HepG2 (cell line): ENCODE results near the gene ABTB2. TPM values are rescaled to one million over a fixed set of nuclear protein-coding genes. Genes with fewer than 3 reads are reported as not detected.

Source experiments
- HNRNPUL1 ChIP-seq: fragments of 200-400 bp; formaldehyde crosslinking; IDR thresholded peaks from 2 replicates; pipeline ENCODE4 v1.6.1; 2017; ENCODE audit warnings: low read depth, mild to moderate bottlenecking, low read length, moderate library complexity
- MEIS2 ChIP-seq: sonication (generic); formaldehyde crosslinking; IDR thresholded peaks from 2 replicates; pipeline ENCODE4 v1.9.0; 2021; ENCODE audit warnings: mild to moderate bottlenecking, missing genetic modification reagents
- PAWR ChIP-seq: sonication (generic); formaldehyde crosslinking; IDR thresholded peaks from 2 replicates; pipeline ENCODE4 v1.4.0; 2020; ENCODE audit warnings: missing genetic modification reagents, mild to moderate bottlenecking, borderline replicate concordance
- ZBTB14 ChIP-seq: sonication (generic); formaldehyde crosslinking; IDR thresholded peaks from 2 replicates; pipeline ENCODE4 v1.4.0; 2020; ENCODE audit warnings: missing genetic modification reagents
- ZGPAT ChIP-seq: IDR thresholded peaks from 2 replicates; pipeline ENCODE4 v1.6.1; 2016; ENCODE audit warnings: mild to moderate bottlenecking
- ZNF772 ChIP-seq: sonication (generic); formaldehyde crosslinking; IDR thresholded peaks from 2 replicates; pipeline ENCODE4 v1.5.0; 2020; ENCODE audit warnings: mild to moderate bottlenecking, missing genetic modification reagents
- polyA plus RNA-seq, 8 experiments: library from polyadenylated mRNA; depleted of rRNA in 3 of 8; stranded (reverse) in 7 of 8; unstranded in 1 of 8; fragments of >200 nt; fragmentation: Illumina TruSeq in 4 of 8; extraction: Trizol in 4 of 8; gene quantifications; 2 replicates each; pipeline versions ENCODE4 v1.2.1 to v1.2.3, GENCODE V29; 2011 to 2016; ENCODE audit warnings: low read depth in 4 of 8, missing spikeins in 1 of 8, mixed read lengths in 1 of 8; ENCODE audit not compliant: insufficient read depth in 1 of 8
- total RNA-seq, 5 experiments: library from RNA; depleted of rRNA; stranded (reverse); fragments of >200 nt; fragmentation: Illumina TruSeq; extraction: Trizol; gene quantifications; 2 replicates each; pipeline ENCODE4 v1.2.3, GENCODE V29; 2016; ENCODE audit warnings: low read depth in 1 of 5
- TF ChIP-seq, protein P1 (sequence below): sonication (generic); formaldehyde crosslinking; IDR thresholded peaks from 2 replicates; pipeline ENCODE4 v1.5.0; 2020; ENCODE audit warnings: mild to moderate bottlenecking, missing genetic modification reagents, borderline replicate concordance
- TF ChIP-seq, protein P2 (sequence below): IDR thresholded peaks from 2 replicates; pipeline ENCODE4 v1.6.1; 2018; ENCODE audit warnings: missing genetic modification reagents, mild to moderate bottlenecking, missing compliant biosample characterization
- TF ChIP-seq, protein P3 (sequence below): sonication (generic); formaldehyde crosslinking; conservative IDR thresholded peaks from 2 replicates; pipeline ENCODE4 v1.8.0; 2022; ENCODE audit warnings: mild to moderate bottlenecking, moderate library complexity, missing genetic modification reagents
- TF ChIP-seq, protein P4 (sequence below): IDR thresholded peaks from 2 replicates; pipeline ENCODE4 v1.6.1; 2016; ENCODE audit warnings: low read depth

The ABTB2 gene
- total and polyA plus RNA-seq, 2 of the 13 experiments (the other 11 are each of a cell fraction or from before 2014, with no cell fraction given) = 5.1 to 15.4 TPM

GRCh38 chr11:34339149-34340064 lies 18.4 kb downstream of the ABTB2 start (continued):
- TF ChIP-seq MEIS2 (peak; percentile 98), ZGPAT (CRISPR knock-in tag) (peak; percentile 83), HNRNPUL1 (no peak), ZBTB14 (CRISPR knock-in tag) (no peak), ZNF772 (peak; percentile 85), PAWR (no peak)
- TF ChIP-seq, protein P1, sequence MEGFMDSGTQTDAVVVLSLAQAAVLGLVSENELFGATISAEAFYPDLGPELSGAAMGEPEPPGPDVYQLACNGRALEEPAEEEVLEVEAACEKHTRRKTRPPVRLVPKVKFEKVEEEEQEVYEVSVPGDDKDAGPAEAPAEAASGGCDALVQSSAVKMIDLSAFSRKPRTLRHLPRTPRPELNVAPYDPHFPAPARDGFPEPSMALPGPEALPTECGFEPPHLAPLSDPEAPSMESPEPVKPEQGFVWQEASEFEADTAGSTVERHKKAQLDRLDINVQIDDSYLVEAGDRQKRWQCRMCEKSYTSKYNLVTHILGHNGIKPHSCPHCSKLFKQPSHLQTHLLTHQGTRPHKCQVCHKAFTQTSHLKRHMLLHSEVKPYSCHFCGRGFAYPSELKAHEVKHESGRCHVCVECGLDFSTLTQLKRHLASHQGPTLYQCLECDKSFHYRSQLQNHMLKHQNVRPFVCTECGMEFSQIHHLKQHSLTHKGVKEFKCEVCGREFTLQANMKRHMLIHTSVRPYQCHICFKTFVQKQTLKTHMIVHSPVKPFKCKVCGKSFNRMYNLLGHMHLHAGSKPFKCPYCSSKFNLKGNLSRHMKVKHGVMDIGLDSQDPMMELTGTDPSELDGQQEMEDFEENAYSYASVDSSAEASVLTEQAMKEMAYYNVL (CRISPR knock-in tag) = peak; percentile 88; the same call in 1 of the 2 replicates
- TF ChIP-seq, protein P2, sequence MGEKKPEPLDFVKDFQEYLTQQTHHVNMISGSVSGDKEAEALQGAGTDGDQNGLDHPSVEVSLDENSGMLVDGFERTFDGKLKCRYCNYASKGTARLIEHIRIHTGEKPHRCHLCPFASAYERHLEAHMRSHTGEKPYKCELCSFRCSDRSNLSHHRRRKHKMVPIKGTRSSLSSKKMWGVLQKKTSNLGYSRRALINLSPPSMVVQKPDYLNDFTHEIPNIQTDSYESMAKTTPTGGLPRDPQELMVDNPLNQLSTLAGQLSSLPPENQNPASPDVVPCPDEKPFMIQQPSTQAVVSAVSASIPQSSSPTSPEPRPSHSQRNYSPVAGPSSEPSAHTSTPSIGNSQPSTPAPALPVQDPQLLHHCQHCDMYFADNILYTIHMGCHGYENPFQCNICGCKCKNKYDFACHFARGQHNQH = peak; percentile 84
- TF ChIP-seq, protein P3, sequence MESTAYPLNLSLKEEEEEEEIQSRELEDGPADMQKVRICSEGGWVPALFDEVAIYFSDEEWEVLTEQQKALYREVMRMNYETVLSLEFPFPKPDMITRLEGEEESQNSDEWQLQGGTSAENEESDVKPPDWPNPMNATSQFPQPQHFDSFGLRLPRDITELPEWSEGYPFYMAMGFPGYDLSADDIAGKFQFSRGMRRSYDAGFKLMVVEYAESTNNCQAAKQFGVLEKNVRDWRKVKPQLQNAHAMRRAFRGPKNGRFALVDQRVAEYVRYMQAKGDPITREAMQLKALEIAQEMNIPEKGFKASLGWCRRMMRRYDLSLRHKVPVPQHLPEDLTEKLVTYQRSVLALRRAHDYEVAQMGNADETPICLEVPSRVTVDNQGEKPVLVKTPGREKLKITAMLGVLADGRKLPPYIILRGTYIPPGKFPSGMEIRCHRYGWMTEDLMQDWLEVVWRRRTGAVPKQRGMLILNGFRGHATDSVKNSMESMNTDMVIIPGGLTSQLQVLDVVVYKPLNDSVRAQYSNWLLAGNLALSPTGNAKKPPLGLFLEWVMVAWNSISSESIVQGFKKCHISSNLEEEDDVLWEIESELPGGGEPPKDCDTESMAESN (CRISPR knock-in tag) = peak; percentile 67; the same call in 1 of the 2 replicates
- TF ChIP-seq, protein P4, sequence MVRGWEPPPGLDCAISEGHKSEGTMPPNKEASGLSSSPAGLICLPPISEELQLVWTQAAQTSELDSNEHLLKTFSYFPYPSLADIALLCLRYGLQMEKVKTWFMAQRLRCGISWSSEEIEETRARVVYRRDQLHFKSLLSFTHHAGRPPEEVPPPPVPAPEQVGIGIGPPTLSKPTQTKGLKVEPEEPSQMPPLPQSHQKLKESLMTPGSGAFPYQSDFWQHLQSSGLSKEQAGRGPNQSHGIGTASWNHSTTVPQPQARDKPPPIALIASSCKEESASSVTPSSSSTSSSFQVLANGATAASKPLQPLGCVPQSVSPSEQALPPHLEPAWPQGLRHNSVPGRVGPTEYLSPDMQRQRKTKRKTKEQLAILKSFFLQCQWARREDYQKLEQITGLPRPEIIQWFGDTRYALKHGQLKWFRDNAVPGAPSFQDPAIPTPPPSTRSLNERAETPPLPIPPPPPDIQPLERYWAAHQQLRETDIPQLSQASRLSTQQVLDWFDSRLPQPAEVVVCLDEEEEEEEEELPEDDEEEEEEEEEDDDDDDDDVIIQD (CRISPR knock-in tag) = peak; percentile 91
